ENCODE data around the gene MCF2L2. TPM values are rescaled to one million over a fixed set of nuclear protein-coding genes. Genes with fewer than 3 reads are reported as not detected.

MCF2L2 gene
- total and polyA plus RNA-seq, 2 donors (not counting 3 experiments of a cell fraction or from before 2014, with no cell fraction given) = 0.15 to 1.1 TPM

DNA sequence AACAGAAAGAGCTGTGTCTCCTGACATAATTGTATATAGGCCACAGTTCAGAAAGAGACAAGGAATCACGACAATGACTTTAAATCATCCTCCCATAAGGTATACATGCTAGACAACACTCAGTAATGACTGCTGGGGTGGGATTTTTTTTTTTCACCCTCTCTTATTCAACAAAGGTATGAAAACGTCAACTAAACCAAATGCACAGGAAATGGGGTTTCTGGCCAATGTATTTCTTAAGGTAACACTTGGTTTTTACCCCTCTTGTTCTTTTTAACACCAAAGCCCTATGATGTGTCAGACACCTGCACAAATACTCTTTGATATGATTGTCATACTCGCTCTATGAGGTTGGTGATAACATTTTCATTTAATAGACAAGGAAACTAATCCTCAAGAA lies 78.3 kb downstream of the MCF2L2 start:
- DNase-seq (ENCODE audit: low read depth, low spot score) = no peak
- no peak for FAIRE-seq
- H3K9ac ChIP-seq (replicated peaks; ENCODE audit: extremely low read depth, insufficient read depth, low read length) = no peak overlapping the region
- H3K79me2 ChIP-seq (ENCODE audit: control insufficient read depth, insufficient read depth, low read length) = no peaks in the 10 kb centered on the region
- TF ChIP-seq, protein P1, sequence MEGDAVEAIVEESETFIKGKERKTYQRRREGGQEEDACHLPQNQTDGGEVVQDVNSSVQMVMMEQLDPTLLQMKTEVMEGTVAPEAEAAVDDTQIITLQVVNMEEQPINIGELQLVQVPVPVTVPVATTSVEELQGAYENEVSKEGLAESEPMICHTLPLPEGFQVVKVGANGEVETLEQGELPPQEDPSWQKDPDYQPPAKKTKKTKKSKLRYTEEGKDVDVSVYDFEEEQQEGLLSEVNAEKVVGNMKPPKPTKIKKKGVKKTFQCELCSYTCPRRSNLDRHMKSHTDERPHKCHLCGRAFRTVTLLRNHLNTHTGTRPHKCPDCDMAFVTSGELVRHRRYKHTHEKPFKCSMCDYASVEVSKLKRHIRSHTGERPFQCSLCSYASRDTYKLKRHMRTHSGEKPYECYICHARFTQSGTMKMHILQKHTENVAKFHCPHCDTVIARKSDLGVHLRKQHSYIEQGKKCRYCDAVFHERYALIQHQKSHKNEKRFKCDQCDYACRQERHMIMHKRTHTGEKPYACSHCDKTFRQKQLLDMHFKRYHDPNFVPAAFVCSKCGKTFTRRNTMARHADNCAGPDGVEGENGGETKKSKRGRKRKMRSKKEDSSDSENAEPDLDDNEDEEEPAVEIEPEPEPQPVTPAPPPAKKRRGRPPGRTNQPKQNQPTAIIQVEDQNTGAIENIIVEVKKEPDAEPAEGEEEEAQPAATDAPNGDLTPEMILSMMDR (IDR thresholded peaks at IDR 0.05; ENCODE audit: extremely low read depth in 1 of 2, insufficient read depth in 1 of 2, low read depth in 1 of 2, low read length in 2 of 2) = no peak
- TF ChIP-seq FOS (IDR thresholded peaks at IDR 0.05; ENCODE audit: borderline replicate concordance, insufficient read depth, low read length) = no peak
- no peak for TF ChIP-seq EZH2 (IDR thresholded peaks at IDR 0.05; ENCODE audit: borderline replicate concordance, low read depth, low read length, severe bottlenecking)
- no peak for TF ChIP-seq POLR2A (IDR thresholded peaks at IDR 0.05; ENCODE audit: low read depth, low read length)
- TF ChIP-seq, protein P2, sequence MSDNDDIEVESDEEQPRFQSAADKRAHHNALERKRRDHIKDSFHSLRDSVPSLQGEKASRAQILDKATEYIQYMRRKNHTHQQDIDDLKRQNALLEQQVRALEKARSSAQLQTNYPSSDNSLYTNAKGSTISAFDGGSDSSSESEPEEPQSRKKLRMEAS (IDR thresholded peaks at IDR 0.05; ENCODE audit: insufficient read depth, insufficient read length) = no peak
- TF ChIP-seq JUN (IDR thresholded peaks at IDR 0.05; ENCODE audit: borderline replicate concordance, insufficient read depth, insufficient read length, low read depth) = no peak
- TF ChIP-seq GATA2 (IDR thresholded peaks at IDR 0.05; ENCODE audit: insufficient read depth, insufficient read length, low read depth, low read length) = no peak
- TF ChIP-seq POLR2AphosphoS5 (IDR thresholded peaks at IDR 0.05; ENCODE audit: insufficient read depth, low read depth, low read length) = no peak
- no peak for TF ChIP-seq MYC (IDR thresholded peaks at IDR 0.05; ENCODE audit: low read depth, low read length)
- no peak overlapping the region for H2AFZ ChIP-seq (ENCODE audit: low read depth, low read length)
- POLR2A ChIA-PET = no interaction called here
- H3K4me3 ChIP-seq (replicated peaks in 1 of 3; ENCODE audit: insufficient read depth in 1 of 3, low read depth in 1 of 3, low read length in 3 of 3) = no peak overlapping the region
- H3K27me3 ChIP-seq (ENCODE audit: control insufficient read depth in 2 of 2, insufficient read depth in 2 of 2, low read length in 2 of 2) = no peaks in the 10 kb centered on the region
- H3K36me3 ChIP-seq (ENCODE audit: control insufficient read depth in 2 of 2, extremely low read depth in 1 of 2, insufficient read depth in 2 of 2, low read length in 2 of 2) = no peaks in the 10 kb centered on the region
- H3K9me3 ChIP-seq (replicated peaks; ENCODE audit: control insufficient read depth, insufficient read depth, low read length) = no peaks in the 10 kb centered on the region
- intact Hi-C loops (cut with micrococcal nuclease) (no loop called here), dilution Hi-C loops (cut with MboI; ENCODE audit: extremely low pct_ligation_motif_present, low sequenced_read_pairs) (no loop called here)
- H3K4me1 ChIP-seq (ENCODE audit: control insufficient read depth, extremely low read depth, insufficient read depth, low read length) = no peaks in the 10 kb centered on the region
- H3K4me2 ChIP-seq (ENCODE audit: insufficient read depth, low read length) = no peak overlapping the region
- H3K27ac ChIP-seq (ENCODE audit: insufficient read depth, low read depth, low read length) = no peak overlapping the region
- no peaks in the 10 kb centered on the region for H3K9me1 ChIP-seq (replicated peaks; ENCODE audit: control insufficient read depth, extremely low read depth, insufficient read depth, low read length)
- CTCF ChIA-PET = interaction anchor here (1.2 kb wide), 1 partner anchor 34 kb away, joined by 3 read pairs; no protein-coding TSS in a partner anchor
- H4K20me1 ChIP-seq (replicated peaks; ENCODE audit: control insufficient read depth, extremely low read depth, insufficient read depth, low read length) = no peaks in the 10 kb centered on the region
- no TSS peak for BruUV-seq (replicated peaks)
